ENCODE results near the gene MYH14. TPM values are rescaled to one million over a fixed set of nuclear protein-coding genes. Genes with fewer than 3 reads are reported as not detected.
"Not testable (repeated sequence)": the region's sequence is repeated elsewhere in the genome, so short reads cannot be mapped to it uniquely, and the experiment has no call there.

The MYH14 gene
- total RNA-seq, 1 experiment from 2014 or later = not detected

DNA sequence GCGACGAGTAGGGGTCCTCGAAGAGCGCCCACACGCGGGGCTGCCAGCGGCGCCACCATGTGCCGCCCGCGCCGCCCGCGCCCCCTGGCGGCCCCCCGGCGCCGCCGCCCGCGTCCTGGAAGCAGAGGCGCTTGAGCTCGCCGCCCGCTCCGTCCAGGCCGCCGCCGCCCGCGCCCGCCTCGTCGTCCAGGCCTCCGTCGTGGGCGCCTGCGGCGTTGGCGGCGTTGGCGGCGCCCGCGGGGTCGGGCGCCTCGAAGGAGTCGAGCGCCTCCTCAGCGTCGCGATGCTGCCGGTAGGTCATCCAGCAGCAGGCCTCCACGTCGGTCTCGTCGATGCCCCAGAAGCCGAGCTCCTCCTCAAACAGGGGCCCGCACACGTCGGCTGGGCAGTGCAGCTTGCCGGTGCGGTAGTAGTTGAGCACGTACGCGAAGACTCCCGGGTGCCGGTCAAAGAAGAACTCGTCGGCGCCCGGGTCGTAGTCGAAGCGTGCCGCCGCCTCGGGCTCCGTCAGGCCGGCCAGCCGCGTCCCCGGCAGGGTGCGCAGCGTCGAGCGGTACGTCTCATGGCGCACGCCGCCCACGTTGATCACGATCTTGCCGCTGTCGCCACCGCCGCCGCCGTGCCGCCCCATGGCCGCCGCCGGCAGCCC is 124.9 kb downstream of the MYH14 start:
- Mint-ChIP-seq H3K4me1 (ENCODE audit: insufficient read depth, unreplicated experiment) (no peaks in the 10 kb centered on the region), H3K27ac (ENCODE audit: low read depth, unreplicated experiment) (no peak overlapping the region), H3K36me3 (ENCODE audit: insufficient read depth, unreplicated experiment) (no peaks in the 10 kb centered on the region), H3K27me3 (ENCODE audit: insufficient read depth, unreplicated experiment) (peaks cover 54% of the 10 kb centered on the region), H3K9me3 (ENCODE audit: unreplicated experiment) (peaks cover 33% of the 10 kb centered on the region), H3K4me3 (ENCODE audit: unreplicated experiment) (no peak overlapping the region)
- ChIA-PET POLR2A (no interaction called here), CTCF (interaction anchor here (0.7 kb wide), 1 partner anchor 597 kb away, joined by 3 read pairs; no protein-coding TSS in a partner anchor)
- no TSS peak for BruUV-seq (replicated peaks)
- intact Hi-C loops (cut with micrococcal nuclease) = no loop called here
- TF ChIP-seq, protein P1, sequence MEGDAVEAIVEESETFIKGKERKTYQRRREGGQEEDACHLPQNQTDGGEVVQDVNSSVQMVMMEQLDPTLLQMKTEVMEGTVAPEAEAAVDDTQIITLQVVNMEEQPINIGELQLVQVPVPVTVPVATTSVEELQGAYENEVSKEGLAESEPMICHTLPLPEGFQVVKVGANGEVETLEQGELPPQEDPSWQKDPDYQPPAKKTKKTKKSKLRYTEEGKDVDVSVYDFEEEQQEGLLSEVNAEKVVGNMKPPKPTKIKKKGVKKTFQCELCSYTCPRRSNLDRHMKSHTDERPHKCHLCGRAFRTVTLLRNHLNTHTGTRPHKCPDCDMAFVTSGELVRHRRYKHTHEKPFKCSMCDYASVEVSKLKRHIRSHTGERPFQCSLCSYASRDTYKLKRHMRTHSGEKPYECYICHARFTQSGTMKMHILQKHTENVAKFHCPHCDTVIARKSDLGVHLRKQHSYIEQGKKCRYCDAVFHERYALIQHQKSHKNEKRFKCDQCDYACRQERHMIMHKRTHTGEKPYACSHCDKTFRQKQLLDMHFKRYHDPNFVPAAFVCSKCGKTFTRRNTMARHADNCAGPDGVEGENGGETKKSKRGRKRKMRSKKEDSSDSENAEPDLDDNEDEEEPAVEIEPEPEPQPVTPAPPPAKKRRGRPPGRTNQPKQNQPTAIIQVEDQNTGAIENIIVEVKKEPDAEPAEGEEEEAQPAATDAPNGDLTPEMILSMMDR (IDR thresholded peaks at IDR 0.05; ENCODE audit: unreplicated experiment) = no peak
- no peak for DNase-seq (ENCODE audit: unreplicated experiment)

- H3K36me3 Mint-ChIP-seq (ENCODE audit: insufficient read depth, unreplicated experiment) = no peaks in the 10 kb centered on the region
- H3K27me3 Mint-ChIP-seq (ENCODE audit: insufficient read depth, unreplicated experiment) = peaks cover 54% of the 10 kb centered on the region
- intact Hi-C loops (cut with micrococcal nuclease) = no loop called here
- TF ChIP-seq, protein P1 (IDR thresholded peaks at IDR 0.05; ENCODE audit: unreplicated experiment) = no peak
- peaks cover 33% of the 10 kb centered on the region for H3K9me3 Mint-ChIP-seq (ENCODE audit: unreplicated experiment)
- no peak for DNase-seq (ENCODE audit: unreplicated experiment)
- ChIA-PET POLR2A (no interaction called here), CTCF (interaction anchor here (0.7 kb wide), 1 partner anchor 596 kb away, joined by 3 read pairs; no protein-coding TSS in a partner anchor)
- no peaks in the 10 kb centered on the region for H3K4me1 Mint-ChIP-seq (ENCODE audit: insufficient read depth, unreplicated experiment)
- H3K27ac Mint-ChIP-seq (ENCODE audit: low read depth, unreplicated experiment) = no peak overlapping the region
- no TSS peak for BruUV-seq (replicated peaks)
- H3K4me3 Mint-ChIP-seq (ENCODE audit: unreplicated experiment) = no peak overlapping the region
Observed at GRCh38 chr19:50328873-50329145, 125.4 kb downstream of the MYH14 start.

DNA sequence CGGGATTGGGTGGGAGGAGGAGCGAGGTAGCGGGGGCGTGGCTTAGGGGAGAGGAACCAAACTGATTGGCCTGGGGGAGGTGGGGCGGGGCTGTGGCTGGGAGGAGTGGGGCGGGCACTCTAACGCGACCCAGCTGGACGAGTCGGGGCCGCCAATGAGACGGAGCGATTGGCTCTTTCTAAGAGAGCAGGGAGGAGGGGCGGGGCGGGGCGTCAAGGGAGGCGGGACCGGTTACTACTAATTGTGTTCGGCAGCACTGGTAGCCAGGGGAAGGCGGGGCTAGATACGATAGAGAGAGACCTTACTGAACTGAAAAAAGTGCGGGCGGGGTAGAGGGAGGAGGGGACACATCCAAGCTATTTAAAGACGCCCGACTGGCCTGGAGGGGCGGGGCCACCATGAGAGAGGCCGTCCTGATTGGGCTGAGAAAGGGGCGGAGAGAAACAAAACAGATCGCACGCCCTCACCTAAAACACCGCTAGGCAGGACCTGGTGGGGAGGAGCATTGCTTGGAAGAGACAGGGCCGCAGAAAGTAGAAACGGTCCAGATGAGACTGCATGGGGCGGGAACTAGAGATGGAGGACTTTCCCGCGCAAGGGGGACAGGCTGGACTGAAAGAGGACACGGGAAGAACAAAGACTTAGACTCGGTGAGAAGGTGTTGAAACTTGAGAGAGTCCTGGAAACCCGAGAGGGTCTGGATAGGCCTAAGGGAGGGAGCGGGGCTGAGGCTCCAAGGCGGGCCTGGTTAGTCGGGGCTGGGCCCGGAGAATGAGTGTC is 125.9 kb downstream of the MYH14 start, which contains the start of gene KCNC3:
TSS of gene KCNC3 (minus strand) at position 232 of the 780 bp plus-strand sequence. CDS start 295 bp downstream, outside the sequence.
- intact Hi-C loops (cut with micrococcal nuclease) = no loop called here
- Mint-ChIP-seq H3K4me1 (ENCODE audit: insufficient read depth, unreplicated experiment) (no peaks in the 10 kb centered on the region), H3K27me3 (ENCODE audit: insufficient read depth, unreplicated experiment) (peaks cover 54% of the 10 kb centered on the region), H3K9me3 (ENCODE audit: unreplicated experiment) (peaks cover 30% of the 10 kb centered on the region), H3K27ac (ENCODE audit: low read depth, unreplicated experiment) (no peak within 1 kb of the TSS), H3K4me3 (ENCODE audit: unreplicated experiment) (no peak within 1 kb of the TSS), H3K36me3 (ENCODE audit: insufficient read depth, unreplicated experiment) (no peaks in the 10 kb centered on the region)
- TF ChIP-seq, protein P1 (IDR thresholded peaks at IDR 0.05; ENCODE audit: unreplicated experiment) = no peak
- POLR2A ChIA-PET = no interaction called here
- DNase-seq (ENCODE audit: unreplicated experiment) = no peak
- BruUV-seq (replicated peaks) = no TSS peak
- CTCF ChIA-PET = no interaction called here

- H3K4me1 Mint-ChIP-seq (ENCODE audit: insufficient read depth, unreplicated experiment); DNase-seq (ENCODE audit: unreplicated experiment); H3K4me3 Mint-ChIP-seq (ENCODE audit: unreplicated experiment); H3K27ac Mint-ChIP-seq (ENCODE audit: low read depth, unreplicated experiment); POLR2A ChIA-PET; H3K36me3 Mint-ChIP-seq (ENCODE audit: insufficient read depth, unreplicated experiment); CTCF ChIA-PET; intact Hi-C loops (cut with micrococcal nuclease); BruUV-seq (replicated peaks): not testable (repeated sequence)
- Mint-ChIP-seq H3K9me3 (ENCODE audit: unreplicated experiment) (peaks cover 26% of the 10 kb centered on the region), H3K27me3 (ENCODE audit: insufficient read depth, unreplicated experiment) (peaks cover 54% of the 10 kb centered on the region)
Observed at GRCh38 chr19:50329926-50330294, 126.5 kb downstream of the MYH14 start.
